Endothelial cell of hepatic sinusoid (primary cell): Measurements from ENCODE around the gene PCSK2.

ENCODE experiments used
- in situ Hi-C: cut with HindIII; loops from 2 replicates; pipeline ENCODE4 v1.10.0; 2017; ENCODE audit warnings: low sequenced_read_pairs

The PCSK2 gene

GRCh38 chr20:17248224-17248623 is 21.4 kb downstream of the PCSK2 start:
- in situ Hi-C loops, result no loop called here

- in situ Hi-C loops, result no loop called here
Measured at GRCh38 chr20:17262786-17263185, 35.9 kb downstream of the PCSK2 start.

GRCh38 chr20:17273717-17274116 is 46.9 kb downstream of the PCSK2 start:
- in situ Hi-C loops, result loop anchor here (5.0 kb wide), 1 partner anchor 54 kb away; no protein-coding TSS in a partner anchor

- in situ Hi-C loops, result no loop called here
Measured at GRCh38 chr20:17276101-17276500, 49.3 kb downstream of the PCSK2 start.

GRCh38 chr20:17281478-17281877 is 54.6 kb downstream of the PCSK2 start:
- in situ Hi-C loops, result no loop called here

- in situ Hi-C loops, result no loop called here
Measured at GRCh38 chr20:17282501-17282900, 55.7 kb downstream of the PCSK2 start.

- in situ Hi-C loops, result no loop called here
Measured at GRCh38 chr20:17287503-17287902, 60.7 kb downstream of the PCSK2 start.

- in situ Hi-C loops, result no loop called here
Measured at GRCh38 chr20:17287998-17288397, 61.2 kb downstream of the PCSK2 start.

GRCh38 chr20:17295151-17295726 is 68.4 kb downstream of the PCSK2 start:
- in situ Hi-C loops, result no loop called here

- in situ Hi-C loops, result no loop called here
Measured at GRCh38 chr20:17295991-17296390, 69.2 kb downstream of the PCSK2 start.

- in situ Hi-C loops, result no loop called here
Measured at GRCh38 chr20:17298171-17298570, 71.3 kb downstream of the PCSK2 start.

- in situ Hi-C loops, result no loop called here
Measured at GRCh38 chr20:17298751-17299150, 71.9 kb downstream of the PCSK2 start.

- in situ Hi-C loops, result no loop called here
Measured at GRCh38 chr20:17300113-17300512, 73.3 kb downstream of the PCSK2 start.

GRCh38 chr20:17304774-17305173 is 77.9 kb downstream of the PCSK2 start:
- in situ Hi-C loops, result no loop called here

GRCh38 chr20:17306427-17306826 is 79.6 kb downstream of the PCSK2 start:
- in situ Hi-C loops, result no loop called here

- in situ Hi-C loops, result no loop called here
Measured at GRCh38 chr20:17314264-17314663, 87.4 kb downstream of the PCSK2 start.

- in situ Hi-C loops, result no loop called here
Measured at GRCh38 chr20:17315407-17316231, 88.8 kb downstream of the PCSK2 start.

GRCh38 chr20:17316316-17317038 is 89.6 kb downstream of the PCSK2 start:
- in situ Hi-C loops, result no loop called here

- in situ Hi-C loops, result no loop called here
Measured at GRCh38 chr20:17317341-17317740, 90.5 kb downstream of the PCSK2 start.

- in situ Hi-C loops, result no loop called here
Measured at GRCh38 chr20:17320456-17320855, 93.6 kb downstream of the PCSK2 start.

- in situ Hi-C loops, result loop anchor here (5.0 kb wide), 1 partner anchor 54 kb away; no protein-coding TSS in a partner anchor
Measured at GRCh38 chr20:17326096-17326495, 99.3 kb downstream of the PCSK2 start.
